ENCODE data around the gene PYGM.
"Not testable (repeated sequence)": the region's sequence is repeated elsewhere in the genome, so short reads cannot be mapped to it uniquely, and the experiment has no call there.

PYGM gene

DNA sequence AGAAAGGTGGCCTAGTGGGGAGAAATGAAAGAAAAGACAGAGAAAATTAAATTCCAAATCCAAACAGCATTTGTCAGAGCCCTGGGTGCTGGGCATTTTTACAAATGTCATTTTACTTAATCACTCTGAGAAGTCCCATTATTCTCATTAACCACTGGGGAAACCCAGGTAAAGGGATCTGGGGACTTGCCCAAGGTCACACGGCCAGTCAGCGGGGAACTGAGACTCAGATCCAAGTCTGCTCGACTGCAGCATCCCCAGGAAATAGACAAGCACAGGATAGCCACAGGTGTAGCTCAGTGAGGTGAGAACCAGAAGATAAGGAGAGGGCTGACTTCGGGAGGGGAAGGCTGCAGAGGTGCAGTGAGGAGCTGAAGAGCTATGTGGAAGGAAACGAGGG lies 44.7 kb downstream of the PYGM start:
- DNase-seq: no peak

- no peak for DNase-seq
Observed at GRCh38 chr11:64714666-64715065, 45.1 kb downstream of the PYGM start.

DNA sequence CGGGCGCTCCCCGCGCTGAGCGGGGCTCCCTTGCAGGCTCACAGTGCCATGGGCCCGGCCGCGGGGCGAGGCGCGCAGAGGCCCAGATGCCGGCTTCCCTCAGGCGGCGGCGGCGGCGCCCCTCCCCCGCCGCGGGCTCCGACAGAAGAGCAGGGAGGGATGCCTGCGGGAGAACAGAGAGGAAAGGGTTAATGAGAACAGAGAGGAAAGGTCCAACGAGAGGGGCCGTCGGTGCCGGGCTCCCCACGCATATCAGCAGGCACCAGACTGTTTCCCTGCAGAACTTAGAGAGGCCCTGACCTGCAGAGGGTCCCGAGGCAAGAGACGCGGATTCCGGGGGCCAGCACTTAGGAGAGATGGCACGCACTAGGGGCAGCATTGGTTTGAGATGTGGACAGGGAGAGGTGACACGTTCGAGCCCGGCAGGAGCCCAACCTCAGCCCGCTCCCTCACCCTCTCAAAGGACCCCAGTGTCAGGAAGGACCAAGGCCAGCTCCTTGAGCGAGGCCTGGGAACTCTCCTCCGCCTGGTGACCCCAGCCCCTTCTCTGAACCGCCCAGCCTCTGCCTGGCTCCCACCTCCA lies 45.9 kb downstream of the PYGM start:
- no peak for DNase-seq

GRCh38 chr11:64713016-64713707 lies 46.6 kb downstream of the PYGM start:
- no peak for DNase-seq

DNA sequence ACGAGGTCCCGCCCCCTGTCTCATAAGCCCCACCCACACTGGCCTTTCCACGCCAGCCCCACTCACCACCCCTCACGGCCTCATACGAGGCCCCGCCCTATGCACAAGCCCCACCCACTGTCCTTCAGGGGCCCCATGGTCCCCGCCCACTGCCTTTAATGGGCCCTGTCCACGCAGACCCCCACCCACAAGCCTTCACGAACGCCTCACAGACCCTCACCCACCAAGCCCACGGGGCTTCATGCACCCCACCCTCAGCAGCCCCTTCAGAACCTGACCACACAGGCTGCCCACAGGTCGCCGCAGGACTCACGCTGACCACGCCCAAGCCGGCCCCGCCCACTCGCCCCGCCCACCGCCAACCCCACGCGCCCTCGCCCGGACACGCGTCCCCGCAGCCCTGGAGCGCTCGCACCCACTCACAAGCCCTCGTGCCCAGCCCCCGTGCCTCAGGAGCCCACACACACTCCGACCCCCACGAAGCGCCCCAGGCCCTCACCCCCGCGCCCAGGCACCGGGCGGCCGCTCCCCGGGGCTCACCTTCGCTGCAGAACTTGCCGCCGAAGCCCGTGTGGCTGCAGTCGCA lies 47.3 kb downstream of the PYGM start:
- no peak for DNase-seq

DNA sequence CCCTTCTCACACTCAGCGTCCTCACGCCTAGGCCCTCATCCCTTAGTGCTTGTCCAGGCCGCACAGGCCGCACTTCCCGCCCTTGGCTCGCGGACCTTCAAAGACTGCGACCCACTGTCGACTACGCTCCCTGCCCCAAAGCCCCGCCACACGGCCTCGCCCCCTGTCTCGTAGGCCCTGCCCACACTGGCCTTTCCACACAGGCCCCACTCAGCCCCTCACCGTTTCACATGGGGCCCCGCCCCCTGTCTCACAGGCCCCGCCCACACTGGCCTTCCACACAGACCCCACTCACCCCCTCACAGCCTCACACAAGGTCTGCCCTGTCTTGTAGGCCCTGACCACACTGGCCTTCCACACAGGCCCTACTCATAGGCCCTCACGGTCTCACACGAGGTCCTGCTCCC lies 47.8 kb downstream of the PYGM start:
- DNase-seq: no peak

- no peak for DNase-seq
Observed at GRCh38 chr11:64711138-64711955, 48.4 kb downstream of the PYGM start.

- no peak for DNase-seq
Observed at GRCh38 chr11:64710418-64711137, 49.2 kb downstream of the PYGM start.

- no peak for DNase-seq
Observed at GRCh38 chr11:64705501-64705900, 54.3 kb downstream of the PYGM start.

DNA sequence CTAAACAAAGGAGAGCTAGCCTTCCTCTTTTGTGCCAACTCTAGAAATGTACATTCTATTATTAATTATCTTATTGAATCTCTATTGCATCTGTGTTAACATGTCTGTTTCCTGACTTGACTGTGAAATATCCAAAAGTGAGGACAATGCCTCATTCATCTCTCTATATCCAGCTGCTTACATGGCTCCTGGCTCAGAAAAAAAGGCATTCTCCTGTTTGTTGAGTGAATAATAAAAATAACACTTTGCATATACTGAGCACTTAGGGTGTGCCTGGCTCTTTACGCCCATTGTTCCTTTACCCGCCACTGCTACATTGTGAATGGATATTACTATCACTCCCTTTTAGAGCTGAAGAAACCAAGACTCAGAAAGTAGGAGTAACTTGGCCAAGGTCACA lies 56.7 kb downstream of the PYGM start:
- no peak for DNase-seq

DNA sequence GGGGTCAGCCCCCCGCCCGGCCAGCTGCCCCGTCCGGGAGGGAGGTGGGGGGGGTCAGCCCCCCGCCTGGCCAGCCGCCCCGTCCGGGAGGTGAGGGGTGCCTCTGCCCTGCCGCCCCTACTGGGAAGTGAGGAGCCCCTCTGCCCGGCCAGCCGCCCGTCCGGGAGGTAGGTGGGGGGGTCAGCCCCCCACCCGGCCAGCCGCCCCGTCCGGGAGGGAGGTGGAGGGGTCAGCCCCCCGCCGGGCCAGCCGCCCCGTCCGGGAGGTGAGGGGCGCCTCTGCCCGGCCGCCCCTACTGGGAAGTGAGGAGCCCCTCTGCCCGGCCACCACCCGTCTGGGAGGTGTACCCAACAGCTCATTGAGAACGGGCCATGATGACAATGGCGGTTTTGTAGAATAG lies 57.8 kb downstream of the PYGM start:
- DNase-seq: not testable (repeated sequence)

GRCh38 chr11:64698427-64698826 lies 61.3 kb downstream of the PYGM start:
- no peak for DNase-seq

DNA sequence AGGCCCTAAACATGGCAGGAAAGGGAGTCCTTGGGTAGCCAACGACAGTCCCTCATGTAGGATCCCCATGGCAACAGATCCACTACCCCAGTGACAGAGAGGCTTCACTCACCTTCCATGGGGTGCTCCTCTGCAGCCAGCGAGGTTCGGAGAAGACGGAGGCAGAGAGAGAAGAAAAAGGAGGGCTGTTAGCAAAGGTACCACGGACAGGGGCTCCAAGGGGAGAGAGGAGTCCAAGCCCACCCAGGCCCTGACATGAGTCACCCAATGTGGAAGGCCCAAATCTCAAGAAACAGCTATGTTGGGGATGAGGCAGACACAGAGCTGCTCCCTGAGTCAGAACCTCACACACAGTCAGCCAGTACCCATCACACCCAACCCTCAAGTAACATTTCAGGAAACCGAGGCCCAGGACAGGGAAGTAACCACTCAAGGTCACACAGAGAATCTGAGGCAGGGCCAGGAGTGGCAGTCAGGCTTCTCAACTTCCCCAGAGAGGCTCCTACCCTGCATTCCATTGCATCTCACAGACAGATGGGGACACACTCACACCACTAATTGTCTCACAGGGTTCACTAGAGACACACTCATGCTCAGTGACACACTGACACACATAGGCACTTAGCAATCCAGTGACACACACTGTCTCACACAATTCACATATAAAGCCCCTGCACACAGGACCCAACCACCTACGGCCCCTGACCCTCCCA lies 62.0 kb downstream of the PYGM start:
- no peak for DNase-seq
